RWPE2 (cell line): ENCODE measurements around the gene HLA-G.

ENCODE experiments used
- ATAC-seq: fragments of 200-7000 bp; cut with Tn5 transposase; 3 replicates; pipeline ENCODE4 v1.9.1; 2021; ENCODE audit warnings: low read depth
- DNase-seq: peaks from one replicate; pipeline ENCODE4 v3.0.0-alpha.2; 2020; ENCODE audit warnings: low spot score
- H3K27ac ChIP-seq: fragments of 450-650 bp; 2 replicates; pipeline ENCODE4 v1.5.1; 2017; ENCODE audit warnings: mild to moderate bottlenecking; ENCODE audit not compliant: poor library complexity, severe bottlenecking
- H3K27me3 ChIP-seq: fragments of 250-450 bp; sonication (Bioruptor Pico); 2 replicates; pipeline ENCODE4 v1.5.1; 2021; ENCODE audit warnings: mild to moderate bottlenecking, moderate library complexity; ENCODE audit not compliant: insufficient read depth, poor library complexity, severe bottlenecking
- H3K36me3 ChIP-seq: fragments of 250-450 bp; sonication (Bioruptor Pico); 2 replicates; pipeline ENCODE4 v1.5.1; 2020; ENCODE audit warnings: low read depth, mild to moderate bottlenecking, moderate library complexity
- H3K4me1 ChIP-seq: fragments of 250-450 bp; sonication (Bioruptor Pico); 2 replicates; pipeline ENCODE4 v1.5.1; 2021; ENCODE audit warnings: mild to moderate bottlenecking, moderate library complexity; ENCODE audit not compliant: insufficient read depth, poor library complexity, severe bottlenecking
- H3K4me3 ChIP-seq: fragments of 250-450 bp; sonication (Bioruptor Pico); 2 replicates; pipeline ENCODE4 v1.5.1; 2021; ENCODE audit warnings: mild to moderate bottlenecking, moderate library complexity; ENCODE audit not compliant: severe bottlenecking
- H3K9me3 ChIP-seq: fragments of 250-450 bp; sonication (Bioruptor Pico); 2 replicates; pipeline ENCODE4 v1.5.1; 2021; ENCODE audit warnings: mild to moderate bottlenecking, moderate library complexity; ENCODE audit not compliant: severe bottlenecking
- TF ChIP-seq, protein P1 (sequence below): fragments of 450-650 bp; IDR thresholded peaks from one replicate; pipeline ENCODE4 v1.5.1; 2017; ENCODE audit warnings: mild to moderate bottlenecking, moderate library complexity; ENCODE audit not compliant: poor library complexity, severe bottlenecking

Gene HLA-G

DNA sequence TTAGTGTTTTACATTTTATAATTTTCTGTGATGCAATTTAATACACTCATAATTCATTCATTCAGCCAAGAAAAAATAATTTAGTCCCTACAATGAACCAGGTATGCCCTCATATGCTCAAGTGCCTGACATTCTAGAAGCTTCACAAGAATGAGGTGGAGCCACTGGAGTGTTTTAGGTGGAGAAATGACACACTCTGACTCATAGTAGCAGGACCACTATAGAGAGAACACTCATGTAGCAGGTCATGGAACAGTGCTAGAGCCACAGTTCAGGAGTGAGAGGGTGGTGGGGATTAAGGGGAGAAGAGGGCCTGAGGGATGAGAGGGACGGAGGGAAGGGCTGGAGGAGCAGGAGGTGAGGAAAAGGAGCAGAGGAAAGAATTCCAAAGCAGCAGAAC is 1.4 kb upstream of the HLA-G start:
- no peaks in the 10 kb centered on the region for H3K36me3 ChIP-seq
- no peaks in the 10 kb centered on the region for H3K9me3 ChIP-seq
- no peak overlapping the region for H3K27ac ChIP-seq
- TF ChIP-seq, protein P1, sequence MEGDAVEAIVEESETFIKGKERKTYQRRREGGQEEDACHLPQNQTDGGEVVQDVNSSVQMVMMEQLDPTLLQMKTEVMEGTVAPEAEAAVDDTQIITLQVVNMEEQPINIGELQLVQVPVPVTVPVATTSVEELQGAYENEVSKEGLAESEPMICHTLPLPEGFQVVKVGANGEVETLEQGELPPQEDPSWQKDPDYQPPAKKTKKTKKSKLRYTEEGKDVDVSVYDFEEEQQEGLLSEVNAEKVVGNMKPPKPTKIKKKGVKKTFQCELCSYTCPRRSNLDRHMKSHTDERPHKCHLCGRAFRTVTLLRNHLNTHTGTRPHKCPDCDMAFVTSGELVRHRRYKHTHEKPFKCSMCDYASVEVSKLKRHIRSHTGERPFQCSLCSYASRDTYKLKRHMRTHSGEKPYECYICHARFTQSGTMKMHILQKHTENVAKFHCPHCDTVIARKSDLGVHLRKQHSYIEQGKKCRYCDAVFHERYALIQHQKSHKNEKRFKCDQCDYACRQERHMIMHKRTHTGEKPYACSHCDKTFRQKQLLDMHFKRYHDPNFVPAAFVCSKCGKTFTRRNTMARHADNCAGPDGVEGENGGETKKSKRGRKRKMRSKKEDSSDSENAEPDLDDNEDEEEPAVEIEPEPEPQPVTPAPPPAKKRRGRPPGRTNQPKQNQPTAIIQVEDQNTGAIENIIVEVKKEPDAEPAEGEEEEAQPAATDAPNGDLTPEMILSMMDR: no peak
- peaks cover 5% of the 10 kb centered on the region for H3K4me1 ChIP-seq
- DNase-seq (no peak), ATAC-seq (peak; percentile 78)
- H3K4me3 ChIP-seq: no peak overlapping the region
- peaks cover 4% of the 10 kb centered on the region for H3K27me3 ChIP-seq

- Histone ChIP-seq H3K27me3 (peaks cover 4% of the 10 kb centered on the region), H3K4me1 (peaks cover 5% of the 10 kb centered on the region), H3K9me3 (no peaks in the 10 kb centered on the region), H3K4me3 (no peak overlapping the region), H3K36me3 (no peaks in the 10 kb centered on the region), H3K27ac (no peak overlapping the region)
- DNase-seq (no peak), ATAC-seq (no peak)
- TF ChIP-seq, protein P1: no peak
Observed at GRCh38 chr6:29828471-29828797, 809 bp downstream of the HLA-G start.

GRCh38 chr6:29829766-29830165 is 2.1 kb downstream of the HLA-G start:
- peaks cover 5% of the 10 kb centered on the region for H3K4me1 ChIP-seq
- TF ChIP-seq, protein P1: no peak
- H3K9me3 ChIP-seq: no peaks in the 10 kb centered on the region
- peaks cover 4% of the 10 kb centered on the region for H3K27me3 ChIP-seq
- DNase-seq (no peak), ATAC-seq (no peak)
- no peak overlapping the region for H3K4me3 ChIP-seq
- H3K27ac ChIP-seq: no peak overlapping the region
- no peaks in the 10 kb centered on the region for H3K36me3 ChIP-seq

GRCh38 chr6:29830409-29830808 is 2.8 kb downstream of the HLA-G start:
- no peak for ATAC-seq
- TF ChIP-seq, protein P1: no peak

DNA sequence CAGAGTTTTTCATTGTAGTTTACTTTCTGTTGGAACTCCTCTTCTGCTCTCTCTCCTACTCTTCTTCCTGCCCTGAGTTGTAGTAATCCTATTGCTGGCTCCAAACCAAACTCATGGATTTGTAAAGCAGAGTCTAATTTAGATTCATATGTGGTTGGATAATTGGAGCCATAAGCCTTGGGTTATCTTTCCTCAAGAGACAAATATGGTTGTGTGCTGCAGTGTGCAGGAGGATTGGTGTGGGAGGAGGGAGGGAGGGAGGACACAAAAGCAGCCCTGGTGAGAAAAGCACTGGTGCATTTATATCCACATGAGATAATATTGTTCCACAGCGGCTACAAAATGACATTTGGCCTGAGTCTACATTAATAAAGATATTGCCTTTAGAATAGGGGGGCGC is 4.2 kb downstream of the HLA-G start:
- ATAC-seq (no peak), DNase-seq (no peak)
- TF ChIP-seq, protein P1: no peak
- no peaks in the 10 kb centered on the region for H3K9me3 ChIP-seq
- H3K27ac ChIP-seq: no peak overlapping the region
- no peak overlapping the region for H3K4me3 ChIP-seq
- no peaks in the 10 kb centered on the region for H3K36me3 ChIP-seq
- H3K27me3 ChIP-seq: peaks cover 13% of the 10 kb centered on the region
- H3K4me1 ChIP-seq: no peaks in the 10 kb centered on the region

More at GRCh38 chr6:29830409-29830808, 2.8 kb downstream of the HLA-G start:
- H3K4me1 ChIP-seq: peaks cover 5% of the 10 kb centered on the region
- no peaks in the 10 kb centered on the region for H3K36me3 ChIP-seq
- DNase-seq: no peak
- no peak overlapping the region for H3K27ac ChIP-seq
- H3K27me3 ChIP-seq: peaks cover 9% of the 10 kb centered on the region
- no peaks in the 10 kb centered on the region for H3K9me3 ChIP-seq
- H3K4me3 ChIP-seq: no peak overlapping the region
